GM21526 (cell line): ENCODE data around the gene TBPL2.
"Not testable (repeated sequence)": the region's sequence is repeated elsewhere in the genome, so short reads cannot be mapped to it uniquely, and the experiment has no call there.

Source experiments
- ATAC-seq: cut with Tn5 transposase; IDR thresholded peaks from one replicate; pipeline ENCODE4 v1.9.1; 2021; ENCODE audit warnings: moderate library complexity; ENCODE audit not compliant: unreplicated experiment, low FRiP score

TBPL2 gene

GRCh38 chr14:55446127-55446736 is 5.8 kb upstream of the TBPL2 start:
- ATAC-seq = no peak

GRCh38 chr14:55441286-55441685 is 870 bp upstream of the TBPL2 start:
- no peak for ATAC-seq

GRCh38 chr14:55438066-55438683 is 2.2 kb downstream of the TBPL2 start:
- no peak for ATAC-seq

GRCh38 chr14:55436931-55437330 is 3.5 kb downstream of the TBPL2 start:
- no peak for ATAC-seq

- no peak for ATAC-seq
These were observed 3.9 kb downstream of the TBPL2 start for GRCh38 chr14:55436519-55436918.

- ATAC-seq = no peak
These were observed 5.6 kb downstream of the TBPL2 start for GRCh38 chr14:55434805-55435174.

GRCh38 chr14:55433880-55434804 is 6.3 kb downstream of the TBPL2 start:
- no peak for ATAC-seq

- ATAC-seq = no peak
These were observed 7.8 kb downstream of the TBPL2 start for GRCh38 chr14:55432628-55433027.

GRCh38 chr14:55430024-55430690 is 10.3 kb downstream of the TBPL2 start:
- ATAC-seq = no peak

- no peak for ATAC-seq
These were observed 13.0 kb downstream of the TBPL2 start for GRCh38 chr14:55427439-55427838.

GRCh38 chr14:55426891-55427290 is 13.5 kb downstream of the TBPL2 start:
- ATAC-seq = no peak

GRCh38 chr14:55425091-55425490 is 15.3 kb downstream of the TBPL2 start:
- no peak for ATAC-seq

GRCh38 chr14:55423969-55424368 is 16.4 kb downstream of the TBPL2 start:
- ATAC-seq = no peak

- ATAC-seq = not testable (repeated sequence)
These were observed 18.1 kb downstream of the TBPL2 start for GRCh38 chr14:55422338-55422737.

GRCh38 chr14:55419663-55420062 is 20.8 kb downstream of the TBPL2 start:
- no peak for ATAC-seq

GRCh38 chr14:55418411-55418810 is 22.0 kb downstream of the TBPL2 start:
- no peak for ATAC-seq

- no peak for ATAC-seq
These were observed 22.5 kb downstream of the TBPL2 start for GRCh38 chr14:55417955-55418354.

GRCh38 chr14:55416866-55417265 is 23.6 kb downstream of the TBPL2 start:
- ATAC-seq = no peak

- no peak for ATAC-seq
These were observed 25.9 kb downstream of the TBPL2 start for GRCh38 chr14:55414551-55414950.

GRCh38 chr14:55412676-55413075 is 27.7 kb downstream of the TBPL2 start:
- no peak for ATAC-seq
